Mesenchymal stem cell (in vitro differentiated cells and primary cell): ENCODE results near the gene KAT7.

ENCODE experiments used
- DNase-seq: peaks from one replicate; pipeline ENCODE4 v3.0.0-alpha.2; 2013
- H2AFZ ChIP-seq: one replicate; pipeline ENCODE4 v1.6.1; 2013; ENCODE audit warnings: low read depth, mild to moderate bottlenecking, control low read depth, inconsistent platforms, low read length, moderate library complexity
- H2AK5ac ChIP-seq: 2 replicates; pipeline ENCODE4 v1.6.1; 2013; ENCODE audit warnings: low read length, moderate library complexity, mild to moderate bottlenecking, inconsistent platforms; ENCODE audit not compliant: severe bottlenecking
- H2BK120ac ChIP-seq: one replicate; pipeline ENCODE4 v1.6.1; 2013; ENCODE audit warnings: low read depth, mild to moderate bottlenecking, inconsistent platforms, low read length, moderate library complexity
- H2BK12ac ChIP-seq, 2 experiments: one replicate each; pipeline ENCODE4 v1.6.1; 2013; ENCODE audit warnings: inconsistent platforms in 2 of 2, low read length in 2 of 2, mild to moderate bottlenecking in 2 of 2, moderate library complexity in 2 of 2, control low read depth in 1 of 2
- H2BK15ac ChIP-seq: one replicate; pipeline ENCODE4 v1.6.1; 2013; ENCODE audit warnings: mild to moderate bottlenecking, low read depth, inconsistent platforms; ENCODE audit not compliant: poor library complexity, severe bottlenecking
- H2BK5ac ChIP-seq: 2 replicates; pipeline ENCODE4 v1.6.1; 2013; ENCODE audit warnings: low read depth, mild to moderate bottlenecking, low read length, control low read depth, inconsistent platforms; ENCODE audit not compliant: poor library complexity, severe bottlenecking
- H3K14ac ChIP-seq, 2 experiments: one replicate each; pipeline ENCODE4 v1.6.1; 2013; ENCODE audit warnings: inconsistent platforms in 2 of 2, low read length in 2 of 2, control low read depth in 1 of 2, mild to moderate bottlenecking in 1 of 2, moderate library complexity in 1 of 2
- H3K18ac ChIP-seq, 2 experiments: one replicate each; pipeline ENCODE4 v1.6.1; 2013; ENCODE audit warnings: inconsistent platforms in 2 of 2, low read length in 2 of 2, control low read depth in 1 of 2, low read depth in 1 of 2, mild to moderate bottlenecking in 1 of 2
- H3K23ac ChIP-seq, 2 experiments: one replicate each; pipeline ENCODE4 v1.6.1; 2013; ENCODE audit warnings: inconsistent platforms in 2 of 2, low read length in 2 of 2, mild to moderate bottlenecking in 2 of 2, moderate library complexity in 2 of 2, control low read depth in 1 of 2
- H3K27ac ChIP-seq: 2 replicates; pipeline ENCODE4 v1.5.1; 2013; ENCODE audit warnings: mild to moderate bottlenecking, moderate library complexity, low read length, control low read depth, inconsistent platforms; ENCODE audit not compliant: poor library complexity, severe bottlenecking
- H3K27me3 ChIP-seq, 2 experiments: 2 replicates each; pipeline versions ENCODE4 v1.6.1 to v1.7.0; 2013; ENCODE audit warnings: low read length in 2 of 2, mild to moderate bottlenecking in 2 of 2, moderate library complexity in 2 of 2, control low read depth in 1 of 2, inconsistent platforms in 1 of 2; ENCODE audit not compliant: control insufficient read depth in 1 of 2, insufficient read depth in 1 of 2
- H3K36me3 ChIP-seq, 2 experiments: 2 replicates each; pipeline versions ENCODE4 v1.6.1 to v1.7.0; 2013; ENCODE audit warnings: low read length in 2 of 2, control low read depth in 1 of 2, inconsistent platforms in 1 of 2, low read depth in 1 of 2, mild to moderate bottlenecking in 1 of 2; ENCODE audit not compliant: insufficient read depth in 2 of 2, control insufficient read depth in 1 of 2
- H3K4ac ChIP-seq, 2 experiments: one replicate each; pipeline ENCODE4 v1.6.1; 2013; ENCODE audit warnings: inconsistent platforms in 2 of 2, low read length in 2 of 2, mild to moderate bottlenecking in 2 of 2, moderate library complexity in 2 of 2, control low read depth in 1 of 2, low read depth in 1 of 2
- H3K4me1 ChIP-seq: 2 replicates; pipeline ENCODE4 v1.6.1; 2013; ENCODE audit warnings: low read depth, low read length, control low read depth; ENCODE audit not compliant: control insufficient read depth, insufficient read depth
- H3K4me2 ChIP-seq: 2 replicates; pipeline ENCODE4 v1.6.1; 2013; ENCODE audit warnings: low read length, mild to moderate bottlenecking, inconsistent platforms; ENCODE audit not compliant: poor library complexity, severe bottlenecking
- H3K4me3 ChIP-seq, 2 experiments: 2 replicates each; pipeline versions ENCODE4 v1.5.1 to v1.7.0; 2013; ENCODE audit warnings: low read length in 2 of 2, mild to moderate bottlenecking in 2 of 2, control low read depth in 1 of 2, low read depth in 1 of 2; ENCODE audit not compliant: insufficient read depth in 1 of 2
- H3K79me1 ChIP-seq: replicated peaks from 2 replicates; pipeline ENCODE4 v1.6.1; 2013; ENCODE audit warnings: mild to moderate bottlenecking, control low read depth, low read length, inconsistent platforms; ENCODE audit not compliant: poor library complexity, severe bottlenecking
- H3K9ac ChIP-seq: 2 replicates; pipeline ENCODE4 v1.7.0; 2013; ENCODE audit warnings: mild to moderate bottlenecking, low read length, moderate library complexity
- H3K9me3 ChIP-seq: 2 replicates; pipeline ENCODE4 v1.7.0; 2013; ENCODE audit warnings: mild to moderate bottlenecking, low read length; ENCODE audit not compliant: control insufficient read depth
- H4K8ac ChIP-seq: one replicate; pipeline ENCODE4 v1.6.1; 2013; ENCODE audit warnings: inconsistent platforms, mild to moderate bottlenecking, low read length, moderate library complexity
- H4K91ac ChIP-seq: one replicate; pipeline ENCODE4 v1.6.1; 2013; ENCODE audit warnings: mild to moderate bottlenecking, low read length, inconsistent platforms
- WGBS: methylation state at CpG from one replicate; pipeline ENCODE4 v1.1.7; 2013; ENCODE audit warnings: mixed read lengths; 5-methylcytosine and 5-hydroxymethylcytosine counted together

KAT7 gene

GRCh38 chr17:49835472-49835871 is 47.0 kb downstream of the KAT7 start:
- peaks cover 21 to 39% of the 10 kb centered on the region in 2 experiments for H3K36me3 ChIP-seq
- no peaks in the 10 kb centered on the region for H3K9me3 ChIP-seq
- H3K4me3 ChIP-seq = no peak overlapping the region
- peak overlapping the region; percentile 26 for H2BK5ac ChIP-seq
- H3K9ac ChIP-seq = no peak overlapping the region
- H3K4me1 ChIP-seq = peaks cover 40% of the 10 kb centered on the region
- no peak overlapping the region for H3K4me2 ChIP-seq
- H3K23ac ChIP-seq = no peak overlapping the region
- no peak overlapping the region for H3K14ac ChIP-seq
- no peak overlapping the region for H4K8ac ChIP-seq
- no peak overlapping the region for H2BK15ac ChIP-seq
- no peaks in the 10 kb centered on the region for H3K27me3 ChIP-seq
- 96% methylated on average over 7 of the region's 7 CpGs for WGBS
- no peak overlapping the region for H2BK12ac ChIP-seq
- no peak for DNase-seq
- H3K18ac ChIP-seq = no peak overlapping the region
- peaks cover 30% of the 10 kb centered on the region for H3K79me1 ChIP-seq
- H2BK120ac ChIP-seq = no peak overlapping the region
- H2AK5ac ChIP-seq = peak overlapping the region; percentile 96
- H3K4ac ChIP-seq = no peak overlapping the region
- H4K91ac ChIP-seq = no peak overlapping the region
- H3K27ac ChIP-seq = peak overlapping the region; percentile 99
- H2AFZ ChIP-seq = no peak overlapping the region

GRCh38 chr17:49836111-49837030 is 47.9 kb downstream of the KAT7 start:
- H3K36me3 ChIP-seq = peaks cover 23 to 33% of the 10 kb centered on the region in 2 experiments
- no peak overlapping the region for H4K91ac ChIP-seq
- peak overlapping the region; percentile 99 for H3K27ac ChIP-seq
- H3K4ac ChIP-seq = no peak overlapping the region
- H3K9ac ChIP-seq = no peak overlapping the region
- no peak overlapping the region for H2BK15ac ChIP-seq
- H3K4me3 ChIP-seq = peak overlapping the region in 1 of 2 experiments; percentile 21
- no peak overlapping the region for H3K18ac ChIP-seq
- H3K79me1 ChIP-seq = peaks cover 32% of the 10 kb centered on the region
- WGBS = 75% methylated on average over 10 of the region's 16 CpGs
- H2BK5ac ChIP-seq = peak overlapping the region; percentile 95
- H2AFZ ChIP-seq = no peak overlapping the region
- H2BK120ac ChIP-seq = no peak overlapping the region
- H2AK5ac ChIP-seq = peak overlapping the region; percentile 96
- no peak overlapping the region for H2BK12ac ChIP-seq
- H3K23ac ChIP-seq = no peak overlapping the region
- H3K27me3 ChIP-seq = no peaks in the 10 kb centered on the region
- H3K9me3 ChIP-seq = no peaks in the 10 kb centered on the region
- H3K4me1 ChIP-seq = peaks cover 39% of the 10 kb centered on the region
- no peak overlapping the region for H4K8ac ChIP-seq
- no peak for DNase-seq
- H3K4me2 ChIP-seq = peak overlapping the region; percentile 66
- no peak overlapping the region for H3K14ac ChIP-seq

- Histone ChIP-seq H2BK5ac (no peak overlapping the region), H3K4me3 (no peak overlapping the region)
These were observed 51.0 kb downstream of the KAT7 start for GRCh38 chr17:49839455-49839854.

GRCh38 chr17:49841548-49841947 is 53.1 kb downstream of the KAT7 start:
- Histone ChIP-seq H3K18ac (no peak overlapping the region), H3K23ac (no peak overlapping the region), H3K27me3 (no peaks in the 10 kb centered on the region), H2AFZ (no peak overlapping the region), H3K9ac (no peak overlapping the region), H3K36me3 (peaks cover 4 to 37% of the 10 kb centered on the region in 2 experiments), H2BK120ac (no peak overlapping the region), H3K14ac (no peak overlapping the region), H3K4me3 (no peak overlapping the region), H3K4ac (no peak overlapping the region), H3K9me3 (no peaks in the 10 kb centered on the region), H2AK5ac (peak overlapping the region; percentile 11), H2BK12ac (no peak overlapping the region), H2BK5ac (no peak overlapping the region), H4K8ac (no peak overlapping the region), H3K4me1 (peaks cover 31% of the 10 kb centered on the region), H3K4me2 (no peak overlapping the region), H3K79me1 (peaks cover 34% of the 10 kb centered on the region), H4K91ac (no peak overlapping the region), H2BK15ac (no peak overlapping the region), H3K27ac (no peak overlapping the region)
- DNase-seq = no peak
- 100% methylated on average over 2 of the region's 3 CpGs for WGBS

More at GRCh38 chr17:49839455-49839854, 51.0 kb downstream of the KAT7 start:
- no peak overlapping the region for H3K18ac ChIP-seq
- H3K79me1 ChIP-seq = peaks cover 33% of the 10 kb centered on the region
- H3K9ac ChIP-seq = no peak overlapping the region
- no peak overlapping the region for H2AFZ ChIP-seq
- no peaks in the 10 kb centered on the region for H3K9me3 ChIP-seq
- peaks cover 7 to 21% of the 10 kb centered on the region in 2 experiments for H3K36me3 ChIP-seq
- no peaks in the 10 kb centered on the region for H3K27me3 ChIP-seq
- no peak overlapping the region for H4K91ac ChIP-seq
- H3K4ac ChIP-seq = no peak overlapping the region
- WGBS = 95% methylated on average over 5 of the region's 5 CpGs
- no peak overlapping the region for H3K23ac ChIP-seq
- no peak overlapping the region for H3K14ac ChIP-seq
- no peak overlapping the region for H2BK120ac ChIP-seq
- H3K4me2 ChIP-seq = no peak overlapping the region
- H2AK5ac ChIP-seq = no peak overlapping the region
- peaks cover 39% of the 10 kb centered on the region for H3K4me1 ChIP-seq
- no peak overlapping the region for H2BK15ac ChIP-seq
- H3K27ac ChIP-seq = no peak overlapping the region
- DNase-seq = no peak
- no peak overlapping the region for H2BK12ac ChIP-seq
- no peak overlapping the region for H4K8ac ChIP-seq
